Hepatocyte (in vitro differentiated cells): ENCODE measurements around the gene PLEKHG5.

Source experiments
- EZH2 ChIP-seq: fragments of 200-600 bp; sonication (generic); IDR thresholded peaks from 2 replicates; pipeline ENCODE4 v1.6.1; 2016; ENCODE audit warnings: antibody characterized with exemption, mild to moderate bottlenecking, borderline replicate concordance
- EZH2phosphoT487 ChIP-seq: fragments of 200-600 bp; sonication (generic); IDR thresholded peaks from one replicate; pipeline ENCODE4 v1.6.1; 2018; ENCODE audit warnings: antibody characterized with exemption, mild to moderate bottlenecking, low read depth, moderate library complexity; ENCODE audit not compliant: unreplicated experiment, severe bottlenecking
- TF ChIP-seq, protein P1 (sequence below): fragments of 200-600 bp; sonication (generic); IDR thresholded peaks from 2 replicates; pipeline ENCODE4 v1.5.1; 2016; ENCODE audit warnings: antibody characterized with exemption, mild to moderate bottlenecking; ENCODE audit not compliant: poor library complexity

DNA sequence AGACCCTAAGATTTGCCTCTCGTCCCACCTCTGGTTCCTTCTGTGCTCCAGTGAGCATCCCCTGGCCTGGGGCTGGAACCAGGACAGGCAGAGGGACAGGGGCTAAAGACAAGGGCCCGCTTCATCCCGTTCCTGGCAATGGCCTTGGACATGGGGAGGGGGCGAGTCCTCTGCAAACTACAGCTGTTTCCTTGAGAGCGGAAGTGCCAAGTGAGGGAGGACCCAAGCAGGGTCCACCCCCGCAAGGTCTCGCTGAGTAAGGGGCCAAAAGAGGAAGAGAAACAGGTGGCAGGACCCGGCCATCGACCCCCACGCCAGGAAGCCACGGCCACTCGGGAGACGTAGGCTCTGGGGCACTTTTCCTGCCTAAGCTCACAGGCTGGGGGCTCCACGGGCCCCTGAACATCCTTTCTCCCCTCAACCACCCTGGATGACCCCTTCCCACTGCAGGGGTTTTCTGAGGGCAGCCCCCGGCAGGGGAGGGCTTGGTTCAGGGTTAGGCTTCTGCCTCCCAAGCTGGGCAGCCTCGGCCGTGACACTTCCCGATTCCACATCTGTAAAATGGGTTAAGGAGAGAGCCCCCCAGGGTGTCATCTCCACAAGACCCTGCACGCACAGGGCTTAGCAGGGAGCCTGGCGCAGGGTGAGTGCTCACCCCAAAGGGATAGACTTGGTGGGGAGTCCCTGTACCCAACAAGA lies 17.9 kb upstream of the PLEKHG5 start:
- TF ChIP-seq EZH2phosphoT487 (no peak), EZH2 (no peak)
- TF ChIP-seq, protein P1, sequence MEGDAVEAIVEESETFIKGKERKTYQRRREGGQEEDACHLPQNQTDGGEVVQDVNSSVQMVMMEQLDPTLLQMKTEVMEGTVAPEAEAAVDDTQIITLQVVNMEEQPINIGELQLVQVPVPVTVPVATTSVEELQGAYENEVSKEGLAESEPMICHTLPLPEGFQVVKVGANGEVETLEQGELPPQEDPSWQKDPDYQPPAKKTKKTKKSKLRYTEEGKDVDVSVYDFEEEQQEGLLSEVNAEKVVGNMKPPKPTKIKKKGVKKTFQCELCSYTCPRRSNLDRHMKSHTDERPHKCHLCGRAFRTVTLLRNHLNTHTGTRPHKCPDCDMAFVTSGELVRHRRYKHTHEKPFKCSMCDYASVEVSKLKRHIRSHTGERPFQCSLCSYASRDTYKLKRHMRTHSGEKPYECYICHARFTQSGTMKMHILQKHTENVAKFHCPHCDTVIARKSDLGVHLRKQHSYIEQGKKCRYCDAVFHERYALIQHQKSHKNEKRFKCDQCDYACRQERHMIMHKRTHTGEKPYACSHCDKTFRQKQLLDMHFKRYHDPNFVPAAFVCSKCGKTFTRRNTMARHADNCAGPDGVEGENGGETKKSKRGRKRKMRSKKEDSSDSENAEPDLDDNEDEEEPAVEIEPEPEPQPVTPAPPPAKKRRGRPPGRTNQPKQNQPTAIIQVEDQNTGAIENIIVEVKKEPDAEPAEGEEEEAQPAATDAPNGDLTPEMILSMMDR: no peak
